Mononuclear cell (primary cell): Measurements from ENCODE around the gene TRAF3. TPM values are rescaled to one million over a fixed set of nuclear protein-coding genes. Genes with fewer than 3 reads are reported as not detected.

Experiments
- H3K27me3 ChIP-seq: 2 replicates; pipeline ENCODE4 v1.6.0; 2011; ENCODE audit warnings: low read length, control low read depth; ENCODE audit not compliant: insufficient read depth
- H3K4me1 ChIP-seq: 2 replicates; pipeline ENCODE4 v1.5.1; 2011; ENCODE audit warnings: mild to moderate bottlenecking, low read length, control low read depth; ENCODE audit not compliant: insufficient read depth
- H3K4me3 ChIP-seq: 2 replicates; pipeline ENCODE4 v1.5.1; 2011; ENCODE audit warnings: mild to moderate bottlenecking, low read length, moderate library complexity
- H3K9me3 ChIP-seq: 2 replicates; pipeline ENCODE4 v1.5.1; 2011; ENCODE audit warnings: low read depth, mild to moderate bottlenecking, control low read depth, low read length
- total RNA-seq: library from RNA; depleted of rRNA; stranded (reverse); fragments of >200 nt; gene quantifications from one replicate; pipeline ENCODE4 v1.2.3, GENCODE V29; 2012

Gene TRAF3
- total RNA-seq, 1 donor, result 42.4 TPM

DNA sequence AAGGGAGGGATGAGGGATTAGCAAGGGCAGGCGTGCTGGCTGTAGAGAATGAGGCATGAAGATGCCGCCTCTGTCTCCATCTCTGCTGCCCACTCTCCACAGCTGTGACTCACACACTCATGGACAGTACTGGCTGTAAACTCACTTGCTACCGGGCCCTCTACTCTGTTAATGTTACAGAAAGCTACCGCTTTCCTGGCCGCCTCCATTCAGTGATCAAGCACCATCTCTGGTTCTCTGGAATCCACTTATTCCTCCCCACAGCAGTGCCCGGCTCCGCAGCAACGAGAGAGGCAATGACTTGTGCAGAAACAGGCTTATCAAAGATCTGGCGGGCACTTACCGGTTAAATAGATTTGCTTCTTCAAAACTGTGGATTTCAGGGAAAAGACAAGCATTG, 180.0 kb downstream of the TRAF3 start:
- no peak overlapping the region for H3K4me3 ChIP-seq
- no peaks in the 10 kb centered on the region for H3K4me1 ChIP-seq
- no peaks in the 10 kb centered on the region for H3K27me3 ChIP-seq
- no peaks in the 10 kb centered on the region for H3K9me3 ChIP-seq

GRCh38 chr14:102958461-102958860, 181.2 kb downstream of the TRAF3 start:
- no peak overlapping the region for H3K4me3 ChIP-seq
- H3K9me3 ChIP-seq, result no peaks in the 10 kb centered on the region
- H3K27me3 ChIP-seq, result no peaks in the 10 kb centered on the region
- H3K4me1 ChIP-seq, result no peaks in the 10 kb centered on the region

Other genes starting within 250 kb of the TRAF3 start
- gene RCOR1, start 184.8 kb upstream of the TRAF3 start, total RNA-seq, result 32.6 TPM
- gene AMN, start 145.2 kb downstream of the TRAF3 start, total RNA-seq, result 0.84 TPM